HepG2 (cell line): ENCODE measurements around the gene TBC1D5. TPM values are rescaled to one million over a fixed set of nuclear protein-coding genes. Genes with fewer than 3 reads are reported as not detected.

Experiments
- ATAC-seq: fragments of 200-7000 bp; cut with Tn5 transposase; 3 replicates; pipeline ENCODE4 v1.9.1; 2020; ENCODE audit warnings: mild to moderate bottlenecking, moderate library complexity
- BruUV-seq: library from RNA; stranded (reverse); fragments of 400-500 nt; replicated peaks from 2 replicates; lab custom pipeline; 2021; lab: Mats Ljungman, UMichigan
- CTCF ChIA-PET: fragments of 300-600 bp; formaldehyde crosslinking; extraction: SDS; loops from one replicate; lab custom pipeline; 2021; ENCODE audit warnings: low total read pairs, inconsistent platforms, low intra/inter-chr PET ratio; lab: Yijun Ruan, JAX
- POLR2A ChIA-PET: fragments of 350-600 bp; sonication (Branson Sonifier 250); formaldehyde crosslinking; loops from one replicate; lab custom pipeline; 2020; ENCODE audit warnings: antibody characterized with exemption, inconsistent platforms; lab: Yijun Ruan, JAX
- DNase-seq: peaks from one replicate; pipeline ENCODE4 v3.0.0-alpha.2; 2015; ENCODE audit warnings: low spot score
- FAIRE-seq: peaks from 3 replicates; lab custom pipeline; 2011; peaks lifted over from hg19 to GRCh38; lab: Jason Lieb, UNC
- H2AFZ ChIP-seq: one replicate; pipeline ENCODE4 v1.6.1; 2011; ENCODE audit warnings: low read length, inconsistent platforms
- H3K27ac ChIP-seq: fragments of 300-600 bp; 3 replicates; pipeline ENCODE4 v1.8.0; 2011; ENCODE audit warnings: mixed run types, mild to moderate bottlenecking, mixed read lengths, low read length, inconsistent platforms; ENCODE audit not compliant: insufficient read depth; ENCODE audit errors: extremely low read length
- H3K27me3 ChIP-seq, 2 experiments: fragments of 200-600 bp in 1 of 2; 2 replicates in 1 of 2; 3 replicates in 1 of 2; pipeline versions ENCODE4 v1.6.0 to v1.8.0; 2011; ENCODE audit warnings: low read length in 2 of 2, mild to moderate bottlenecking in 2 of 2, moderate library complexity in 2 of 2, inconsistent platforms in 1 of 2; ENCODE audit not compliant: insufficient read depth in 2 of 2, control insufficient read depth in 1 of 2
- H3K36me3 ChIP-seq, 2 experiments: fragments of 200-600 bp in 1 of 2; replicated peaks in 1 of 2; 2 replicates in 1 of 2; 3 replicates in 1 of 2; pipeline versions ENCODE4 v1.5.1 to v1.8.0; 2011; ENCODE audit warnings: low read length in 2 of 2, inconsistent platforms in 1 of 2; ENCODE audit not compliant: insufficient read depth in 2 of 2, control insufficient read depth in 1 of 2
- H3K4me1 ChIP-seq: 2 replicates; pipeline ENCODE4 v1.5.1; 2012; ENCODE audit warnings: low read length, inconsistent platforms; ENCODE audit not compliant: insufficient read depth
- H3K4me2 ChIP-seq: 2 replicates; pipeline ENCODE4 v1.6.0; 2011; ENCODE audit warnings: low read depth, low read length, inconsistent platforms
- H3K4me3 ChIP-seq, 3 experiments: fragments of 200-600 bp in 1 of 3; sonication (generic), shearing (Covaris generic) in 1 of 3; replicated peaks in 1 of 3; 2 replicates each; pipeline ENCODE4 v1.5.1; 2011 to 2016; ENCODE audit warnings: low read length in 3 of 3, inconsistent platforms in 2 of 3, low read depth in 2 of 3, mild to moderate bottlenecking in 2 of 3, control low read depth in 1 of 3, mixed read lengths in 1 of 3; ENCODE audit not compliant: insufficient read depth in 1 of 3
- H3K79me2 ChIP-seq: one replicate; pipeline ENCODE4 v1.6.1; 2011; ENCODE audit warnings: low read length, inconsistent platforms; ENCODE audit not compliant: insufficient read depth
- H3K9ac ChIP-seq: 2 replicates; pipeline ENCODE4 v1.6.0; 2011; ENCODE audit warnings: mild to moderate bottlenecking, low read depth, low read length, inconsistent platforms; ENCODE audit not compliant: insufficient read depth
- H3K9me3 ChIP-seq: 2 replicates; pipeline ENCODE4 v1.5.1; 2012; ENCODE audit warnings: mild to moderate bottlenecking, low read length
- H4K20me1 ChIP-seq: 2 replicates; pipeline ENCODE4 v1.6.0; 2011; ENCODE audit warnings: inconsistent platforms, mild to moderate bottlenecking, low read length, moderate library complexity; ENCODE audit not compliant: insufficient read depth
- CEBPB ChIP-seq: IDR thresholded peaks from 2 replicates; pipeline ENCODE4 v1.6.1; 2011; ENCODE audit warnings: low read depth, low read length, improper control_type of control experiment, borderline replicate concordance
- DMAP1 ChIP-seq: IDR thresholded peaks from 2 replicates; pipeline ENCODE4 v1.6.1; 2016
- MTA1 ChIP-seq: sonication (generic); formaldehyde crosslinking; IDR thresholded peaks from 2 replicates; pipeline ENCODE4 v1.4.0; 2020; ENCODE audit warnings: missing genetic modification reagents, mild to moderate bottlenecking, borderline replicate concordance
- NFATC3 ChIP-seq: sonication (generic); formaldehyde crosslinking; IDR thresholded peaks from 2 replicates; pipeline ENCODE4 v1.5.1; 2020; ENCODE audit warnings: mild to moderate bottlenecking, missing genetic modification reagents
- SRSF1 ChIP-seq: fragments of 200-400 bp; formaldehyde crosslinking; optimal IDR thresholded peaks from 2 replicates; pipeline ENCODE3; 2017; ENCODE audit warnings: mild to moderate bottlenecking, low read depth, low read length, moderate library complexity
- ZNF253 ChIP-seq: sonication (generic); formaldehyde crosslinking; IDR thresholded peaks from 2 replicates; pipeline ENCODE4 v1.8.0; 2022; ENCODE audit warnings: mild to moderate bottlenecking, missing genetic modification reagents, borderline replicate concordance
- ZNF891 ChIP-seq: sonication (generic); formaldehyde crosslinking; IDR thresholded peaks from 2 replicates; pipeline ENCODE4 v1.5.0; 2020; ENCODE audit warnings: mild to moderate bottlenecking, missing genetic modification reagents
- ZSCAN9 ChIP-seq: IDR thresholded peaks from 2 replicates; pipeline ENCODE4 v1.6.1; 2016; ENCODE audit warnings: borderline replicate concordance
- in situ Hi-C: cut with HindIII; loops from 2 replicates; pipeline ENCODE4 v1.10.0; 2017; ENCODE audit warnings: low pct_unique_long_range_greater_than_20kb; ENCODE audit not compliant: extremely low pct_ligation_motif_present
- intact Hi-C: fragments of 100-400 bp; cut with micrococcal nuclease; formaldehyde crosslinking; loops from one replicate; pipeline ENCODE4 v1.10.0; 2022; ENCODE audit not compliant: unreplicated experiment
- polyA plus RNA-seq, 8 experiments: library from polyadenylated mRNA; depleted of rRNA in 3 of 8; stranded (reverse) in 7 of 8; unstranded in 1 of 8; fragments of >200 nt; fragmentation: Illumina TruSeq in 4 of 8; extraction: Trizol in 4 of 8; gene quantifications; 2 replicates each; pipeline versions ENCODE4 v1.2.1 to v1.2.3, GENCODE V29; 2011 to 2016; ENCODE audit warnings: low read depth in 4 of 8, missing spikeins in 1 of 8, mixed read lengths in 1 of 8; ENCODE audit not compliant: insufficient read depth in 1 of 8
- total RNA-seq, 5 experiments: library from RNA; depleted of rRNA; stranded (reverse); fragments of >200 nt; fragmentation: Illumina TruSeq; extraction: Trizol; gene quantifications; 2 replicates each; pipeline ENCODE4 v1.2.3, GENCODE V29; 2016; ENCODE audit warnings: low read depth in 1 of 5
- TF ChIP-seq, protein P1 (sequence below): IDR thresholded peaks from 2 replicates; pipeline ENCODE4 v1.6.1; 2016
- TF ChIP-seq, protein P2 (sequence below), 2 experiments: fragments of 450-650 bp in 1 of 2; sonication (generic) in 1 of 2; formaldehyde crosslinking; IDR thresholded peaks; 2 replicates each; pipeline versions ENCODE4 v1.5.0 to v1.8.0; 2020 to 2022; ENCODE audit warnings: mild to moderate bottlenecking in 1 of 2, missing genetic modification reagents in 1 of 2

The TBC1D5 gene
- total and polyA plus RNA-seq, 2 of the 13 experiments (the other 11 are each of a cell fraction or from before 2014, with no cell fraction given), result 19.2 to 33.3 TPM

GRCh38 chr3:17238023-17238422, 504.4 kb downstream of the TBC1D5 start:
- TF ChIP-seq MTA1 (CRISPR knock-in tag), result no peak
- TF ChIP-seq, protein P1, sequence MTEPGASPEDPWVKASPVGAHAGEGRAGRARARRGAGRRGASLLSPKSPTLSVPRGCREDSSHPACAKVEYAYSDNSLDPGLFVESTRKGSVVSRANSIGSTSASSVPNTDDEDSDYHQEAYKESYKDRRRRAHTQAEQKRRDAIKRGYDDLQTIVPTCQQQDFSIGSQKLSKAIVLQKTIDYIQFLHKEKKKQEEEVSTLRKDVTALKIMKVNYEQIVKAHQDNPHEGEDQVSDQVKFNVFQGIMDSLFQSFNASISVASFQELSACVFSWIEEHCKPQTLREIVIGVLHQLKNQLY, result no peak
- TF ChIP-seq ZNF253 (CRISPR knock-in tag), result no peak
- TF ChIP-seq, protein P2, sequence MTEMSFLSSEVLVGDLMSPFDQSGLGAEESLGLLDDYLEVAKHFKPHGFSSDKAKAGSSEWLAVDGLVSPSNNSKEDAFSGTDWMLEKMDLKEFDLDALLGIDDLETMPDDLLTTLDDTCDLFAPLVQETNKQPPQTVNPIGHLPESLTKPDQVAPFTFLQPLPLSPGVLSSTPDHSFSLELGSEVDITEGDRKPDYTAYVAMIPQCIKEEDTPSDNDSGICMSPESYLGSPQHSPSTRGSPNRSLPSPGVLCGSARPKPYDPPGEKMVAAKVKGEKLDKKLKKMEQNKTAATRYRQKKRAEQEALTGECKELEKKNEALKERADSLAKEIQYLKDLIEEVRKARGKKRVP (CRISPR knock-in tag; IDR thresholded peaks at IDR 0.05), result peak in 1 of 2 experiments; percentile 82; a peak in 2 of 4 replicates
- TF ChIP-seq ZSCAN9 (CRISPR knock-in tag), result no peak
- no peak for TF ChIP-seq NFATC3 (CRISPR knock-in tag)
- TF ChIP-seq DMAP1 (CRISPR knock-in tag), result no peak
- TF ChIP-seq CEBPB, result peak; percentile 18; the same call in 1 of the 2 replicates
- no peak for TF ChIP-seq ZNF891
- no peak for TF ChIP-seq SRSF1
- TF ChIP-seq, all 625 proteins: peak for 2
- Histone ChIP-seq H3K4me2 (no peak overlapping the region), H3K9ac (no peak overlapping the region), H3K36me3 (0 out of 5 replicates have a peak, but pooled peaks cover 0 to 9% of the 10 kb centered on the region in 2 experiments), H3K4me1 (peaks cover 21% of the 10 kb centered on the region), H3K27ac (no peak overlapping the region), H3K4me3 (no peak overlapping the region), H3K79me2 (no peaks in the 10 kb centered on the region), H3K9me3 (no peaks in the 10 kb centered on the region), H4K20me1 (no peaks in the 10 kb centered on the region), H3K27me3 (no peaks in the 10 kb centered on the region), H2AFZ (no peak overlapping the region)
- DNase-seq, result no peak
- POLR2A ChIA-PET, result no interaction called here
- FAIRE-seq, result no peak
- ATAC-seq, result no peak
- in situ Hi-C loops (loop anchor here (5.0 kb wide), 1 partner anchor 636 kb away; no protein-coding TSS in a partner anchor), intact Hi-C loops (no loop called here)
- CTCF ChIA-PET, result no interaction called here
- BruUV-seq, result no TSS peak
